AG04449 (cell line): Measurements from ENCODE around the gene ANO3.

ENCODE experiments used
- CTCF ChIA-PET: fragments of 350-600 bp; formaldehyde crosslinking; extraction: SDS; loops from one replicate; lab custom pipeline; 2021; ENCODE audit warnings: antibody characterized with exemption; lab: Yijun Ruan, JAX
- POLR2A ChIA-PET: fragments of 400-600, 350-600 bp; formaldehyde crosslinking; extraction: SDS; loops from one replicate; lab custom pipeline; 2020; ENCODE audit warnings: antibody characterized with exemption, inconsistent platforms; lab: Yijun Ruan, JAX
- DNase-seq: peaks from one replicate; pipeline ENCODE4 v3.0.0-alpha.2; 2010; ENCODE audit warnings: low read depth, low spot score
- H3K4me3 ChIP-seq: 2 replicates; pipeline ENCODE4 v1.5.1; 2011; ENCODE audit warnings: low read depth, mild to moderate bottlenecking, control low read depth, low read length
- TF ChIP-seq, protein P1 (sequence below): IDR thresholded peaks from one replicate; pipeline ENCODE4 v1.5.1; 2011; ENCODE audit warnings: mild to moderate bottlenecking, moderate library complexity, low read length, control low read depth, inconsistent platforms; ENCODE audit not compliant: insufficient read depth; ENCODE audit errors: missing control alignments

ANO3 gene

GRCh38 chr11:26649884-26650283, 318.0 kb downstream of the ANO3 start:
- ChIA-PET CTCF (interaction anchor here (0.6 to 5.7 kb wide), 15 partner anchors 8 to 509 kb away, joined by 3 to 78 read pairs (median 6); no protein-coding TSS in a partner anchor), POLR2A (no interaction called here)
- TF ChIP-seq, protein P1, sequence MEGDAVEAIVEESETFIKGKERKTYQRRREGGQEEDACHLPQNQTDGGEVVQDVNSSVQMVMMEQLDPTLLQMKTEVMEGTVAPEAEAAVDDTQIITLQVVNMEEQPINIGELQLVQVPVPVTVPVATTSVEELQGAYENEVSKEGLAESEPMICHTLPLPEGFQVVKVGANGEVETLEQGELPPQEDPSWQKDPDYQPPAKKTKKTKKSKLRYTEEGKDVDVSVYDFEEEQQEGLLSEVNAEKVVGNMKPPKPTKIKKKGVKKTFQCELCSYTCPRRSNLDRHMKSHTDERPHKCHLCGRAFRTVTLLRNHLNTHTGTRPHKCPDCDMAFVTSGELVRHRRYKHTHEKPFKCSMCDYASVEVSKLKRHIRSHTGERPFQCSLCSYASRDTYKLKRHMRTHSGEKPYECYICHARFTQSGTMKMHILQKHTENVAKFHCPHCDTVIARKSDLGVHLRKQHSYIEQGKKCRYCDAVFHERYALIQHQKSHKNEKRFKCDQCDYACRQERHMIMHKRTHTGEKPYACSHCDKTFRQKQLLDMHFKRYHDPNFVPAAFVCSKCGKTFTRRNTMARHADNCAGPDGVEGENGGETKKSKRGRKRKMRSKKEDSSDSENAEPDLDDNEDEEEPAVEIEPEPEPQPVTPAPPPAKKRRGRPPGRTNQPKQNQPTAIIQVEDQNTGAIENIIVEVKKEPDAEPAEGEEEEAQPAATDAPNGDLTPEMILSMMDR = peak; percentile 68
- H3K4me3 ChIP-seq = no peak overlapping the region
- DNase-seq = peak; percentile 29

DNA sequence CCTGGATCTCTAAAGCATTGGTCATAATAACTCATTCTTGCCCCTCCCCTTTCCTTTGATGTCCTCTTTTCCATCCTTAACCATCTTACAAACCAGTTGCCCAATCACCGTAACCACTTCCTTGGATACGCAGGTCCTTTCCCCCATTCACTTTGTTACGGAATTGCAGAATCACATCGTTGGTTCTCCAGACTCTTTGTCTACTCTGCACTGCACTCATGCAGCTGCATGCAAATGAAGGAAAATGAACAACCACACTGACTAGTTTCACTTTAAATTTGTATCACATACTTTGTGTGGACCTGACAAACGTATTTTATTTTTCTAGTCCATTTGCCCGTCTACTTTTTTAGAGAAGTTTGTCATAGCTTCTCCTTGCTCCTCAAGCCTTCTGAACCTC, 320.0 kb downstream of the ANO3 start:
- CTCF ChIA-PET = interaction anchor here (1.4 to 5.7 kb wide), 6 partner anchors 10 to 507 kb away, joined by 3 to 78 read pairs (median 11); no protein-coding TSS in a partner anchor
- TF ChIP-seq, protein P1 = no peak
- H3K4me3 ChIP-seq = no peak overlapping the region
- DNase-seq = no peak
- POLR2A ChIA-PET = no interaction called here

- H3K4me3 ChIP-seq = no peak overlapping the region
- ChIA-PET CTCF (no interaction called here), POLR2A (no interaction called here)
- TF ChIP-seq, protein P1 = no peak
- no peak for DNase-seq
Measured at GRCh38 chr11:26655287-26655686, 323.4 kb downstream of the ANO3 start.

DNA sequence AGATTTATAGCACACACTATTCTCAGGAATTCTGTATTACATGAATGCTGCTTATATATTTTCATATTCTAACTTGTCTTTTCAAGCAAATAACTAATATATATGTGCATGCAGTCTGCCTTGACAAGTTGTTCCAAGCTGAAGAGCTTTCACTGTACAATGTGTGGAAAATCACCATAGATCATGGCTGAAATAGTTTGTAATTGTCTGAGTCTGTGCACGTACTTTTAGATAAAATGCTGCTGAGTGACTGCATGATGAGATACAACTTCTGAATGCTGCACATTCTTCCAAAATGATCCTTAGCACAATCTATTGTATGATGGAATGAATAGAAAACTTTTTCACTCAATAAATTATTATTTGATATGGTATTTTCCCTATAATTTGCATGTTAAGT, 331.0 kb downstream of the ANO3 start:
- no peak for DNase-seq
- CTCF ChIA-PET = interaction anchor here (1.1 to 1.6 kb wide), 2 partner anchors 13 to 496 kb away, joined by 3 to 4 read pairs; no protein-coding TSS in a partner anchor
- TF ChIP-seq, protein P1 = no peak
- H3K4me3 ChIP-seq = no peak overlapping the region
- POLR2A ChIA-PET = no interaction called here

DNA sequence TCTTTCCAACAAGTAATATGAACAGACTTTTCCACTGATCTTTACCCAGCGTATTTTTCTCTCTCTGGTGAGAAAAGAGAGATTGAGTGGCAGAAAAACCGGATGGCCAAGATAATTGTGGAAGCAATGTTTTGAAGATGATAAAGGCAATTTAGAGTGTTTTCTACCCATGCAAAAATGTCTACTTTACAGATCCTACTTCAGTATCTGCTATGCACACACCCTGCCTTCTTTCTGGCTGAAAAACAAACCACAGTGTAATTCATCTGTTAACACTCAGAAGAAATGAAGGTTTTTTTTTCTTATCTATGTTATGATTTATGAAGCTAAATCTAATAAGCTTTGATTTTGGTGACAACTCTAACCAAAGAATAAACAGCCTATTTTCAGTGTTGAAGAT, 333.1 kb downstream of the ANO3 start:
- TF ChIP-seq, protein P1 = no peak
- CTCF ChIA-PET = no interaction called here
- POLR2A ChIA-PET = no interaction called here
- no peak overlapping the region for H3K4me3 ChIP-seq
- DNase-seq = no peak

- POLR2A ChIA-PET = no interaction called here
- no peak for DNase-seq
- no peak overlapping the region for H3K4me3 ChIP-seq
- TF ChIP-seq, protein P1 = no peak
- CTCF ChIA-PET = no interaction called here
Measured at GRCh38 chr11:26665946-26666345, 334.0 kb downstream of the ANO3 start.
